CD4-positive, alpha-beta T cell treated with Interleukin-21 for 1 hour (primary cell): ENCODE results near the gene PRAMEF11.
"Not testable (repeated sequence)": the region's sequence is repeated elsewhere in the genome, so short reads cannot be mapped to it uniquely, and the experiment has no call there.

Experiments used
- DNase-seq: peaks from one replicate; pipeline ENCODE4 v3.0.0-alpha.2; 2020

The PRAMEF11 gene

DNA sequence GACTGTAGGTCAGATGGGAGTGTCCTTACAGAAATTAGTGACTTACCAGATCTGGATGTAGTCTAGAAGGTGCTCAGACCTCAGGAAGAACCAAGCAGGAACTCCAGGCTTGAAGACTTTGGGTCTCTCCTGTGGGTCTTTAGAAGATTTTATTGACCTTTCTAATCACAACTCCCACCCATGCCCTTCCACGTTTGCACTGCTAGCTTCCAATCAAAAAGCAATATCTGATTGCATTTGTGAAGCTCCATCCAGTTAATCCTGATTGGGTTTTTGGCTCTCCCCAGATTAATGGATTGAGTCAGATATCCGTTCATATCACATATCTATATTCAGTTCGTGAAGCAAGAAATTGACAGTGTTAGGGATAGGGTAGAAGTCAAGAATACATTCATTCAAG is at the start of gene PRAMEF11:
Gene PRAMEF11, minus strand, starts transcription at position 101 of the 400 bp plus-strand sequence. CDS start 2,621 bp downstream, outside the sequence.
- DNase-seq: not testable (repeated sequence)

DNA sequence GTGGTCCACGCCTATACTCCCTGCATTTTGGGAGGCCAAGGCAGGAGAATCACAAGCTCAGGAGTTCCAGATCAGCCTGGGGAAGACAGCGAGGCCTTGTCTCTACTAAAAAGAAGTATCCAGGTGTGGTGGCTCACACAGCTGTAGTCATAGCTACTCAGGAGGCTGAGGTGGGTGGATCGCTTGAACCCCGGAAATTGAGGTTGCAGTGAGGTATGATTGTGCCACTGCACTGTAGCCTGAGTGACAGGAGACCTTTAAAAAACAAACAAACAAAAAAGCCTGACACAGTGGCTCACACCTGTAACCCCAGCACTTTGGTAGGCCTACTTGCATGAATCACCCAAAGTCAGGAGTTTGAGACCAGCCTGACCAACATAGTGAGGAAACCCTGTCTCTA is 47.2 kb upstream of the PRAMEF11 start:
- DNase-seq: not testable (repeated sequence)

DNA sequence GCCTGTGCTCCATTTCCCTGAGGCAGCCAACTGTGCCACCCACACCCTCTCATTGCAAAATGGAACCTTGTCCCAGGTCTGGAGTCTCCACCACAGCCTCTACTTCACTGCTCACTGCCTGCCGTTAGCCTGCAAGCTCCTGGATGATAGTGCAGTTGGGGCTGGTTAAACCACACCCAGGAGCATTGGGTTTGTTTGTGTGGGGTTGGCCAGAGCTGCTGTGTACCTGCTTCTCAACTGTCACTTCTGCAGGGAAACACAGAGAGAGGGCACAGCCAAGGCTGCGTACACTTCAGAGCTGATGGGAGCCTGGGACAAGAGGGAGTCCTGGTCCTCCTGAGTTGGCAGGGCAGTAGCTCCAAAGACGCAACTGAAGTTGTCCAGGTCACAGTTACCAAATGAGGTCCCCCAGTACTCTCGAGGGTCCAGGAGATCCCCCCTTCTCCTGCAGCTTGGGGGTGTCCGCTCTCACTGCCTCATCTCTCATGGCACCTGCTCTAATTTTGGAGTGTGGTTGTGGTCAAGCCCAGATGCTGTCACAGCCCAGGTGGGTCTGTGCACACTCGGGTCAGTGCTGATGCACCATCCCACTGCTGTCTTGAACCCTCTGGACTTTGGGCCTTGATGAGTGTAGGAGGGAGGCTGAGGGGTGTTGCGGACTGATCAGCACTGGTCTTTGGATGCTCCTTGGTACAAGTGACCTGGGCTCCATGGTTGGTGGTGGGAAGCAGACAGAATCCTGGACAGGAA is 32.1 kb upstream of the PRAMEF11 start:
- DNase-seq: not testable (repeated sequence)

DNA sequence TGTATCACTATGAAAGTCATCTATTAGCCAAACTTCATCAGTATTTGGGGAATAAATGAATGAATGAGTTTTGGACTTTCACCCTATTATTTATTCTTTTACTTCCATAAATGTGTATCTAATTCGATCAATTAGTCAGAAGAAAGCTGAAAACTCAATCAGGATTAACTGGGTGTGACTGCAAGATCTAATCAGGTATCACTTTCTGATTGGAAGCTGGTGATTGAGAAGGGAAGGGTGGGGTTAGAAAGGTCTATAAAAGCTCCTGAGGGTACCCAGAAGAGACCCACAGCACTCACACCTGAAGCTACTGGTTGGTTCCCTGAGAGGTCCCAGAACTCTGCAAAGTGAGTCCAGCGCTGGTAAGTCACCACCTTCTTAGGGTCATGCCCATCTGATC is 25.6 kb upstream of the PRAMEF11 start, which contains the start of gene PRAMEF2:
Gene PRAMEF2, plus strand, starts transcription at position 301 of the 400 bp plus-strand sequence. CDS start 1,924 bp downstream, outside the sequence.
- not testable (repeated sequence) for DNase-seq

DNA sequence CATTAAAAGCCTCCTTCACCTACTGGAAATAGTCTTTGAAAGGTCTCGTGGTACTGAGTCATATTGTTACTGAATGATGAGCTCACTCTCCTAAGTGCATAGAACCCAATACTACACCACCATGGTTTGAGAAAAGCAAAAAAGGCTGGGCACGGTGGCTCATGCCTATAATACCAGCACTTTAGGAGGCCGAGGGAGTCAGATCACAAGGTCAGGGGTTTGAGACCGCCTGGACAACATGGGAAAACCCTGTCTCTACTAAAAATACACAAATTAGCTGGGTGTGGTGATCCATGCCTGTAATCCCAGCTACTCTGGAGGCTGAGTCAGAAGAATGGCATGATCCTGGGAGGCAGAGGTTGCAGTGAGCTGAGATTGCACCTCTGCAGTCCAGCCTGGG is 20.6 kb upstream of the PRAMEF11 start:
- no peak for DNase-seq

DNA sequence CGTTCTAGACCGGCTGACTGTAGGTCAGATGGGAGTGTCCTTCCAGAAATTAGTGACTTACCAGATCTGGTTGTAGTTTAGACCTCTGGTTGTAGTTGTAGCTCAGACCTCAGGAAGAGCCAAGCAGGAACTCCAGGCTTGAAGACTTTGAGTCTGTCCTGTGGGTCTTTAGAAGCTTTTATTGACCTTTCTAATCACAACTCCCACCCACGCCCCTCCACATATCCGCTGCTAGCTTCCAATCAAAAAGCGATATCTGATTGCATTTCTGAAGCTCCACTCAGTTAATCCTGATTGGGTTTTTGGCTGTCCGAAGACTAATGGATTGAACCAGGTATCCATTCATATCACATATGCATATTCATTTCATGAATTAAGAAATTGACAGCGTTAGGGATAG is 17.4 kb upstream of the PRAMEF11 start, which contains the start of gene HNRNPCL1:
Gene HNRNPCL1, minus strand, starts transcription at position 101 of the 400 bp plus-strand sequence. CDS start 431 bp downstream, outside the sequence.
- DNase-seq: not testable (repeated sequence)

DNA sequence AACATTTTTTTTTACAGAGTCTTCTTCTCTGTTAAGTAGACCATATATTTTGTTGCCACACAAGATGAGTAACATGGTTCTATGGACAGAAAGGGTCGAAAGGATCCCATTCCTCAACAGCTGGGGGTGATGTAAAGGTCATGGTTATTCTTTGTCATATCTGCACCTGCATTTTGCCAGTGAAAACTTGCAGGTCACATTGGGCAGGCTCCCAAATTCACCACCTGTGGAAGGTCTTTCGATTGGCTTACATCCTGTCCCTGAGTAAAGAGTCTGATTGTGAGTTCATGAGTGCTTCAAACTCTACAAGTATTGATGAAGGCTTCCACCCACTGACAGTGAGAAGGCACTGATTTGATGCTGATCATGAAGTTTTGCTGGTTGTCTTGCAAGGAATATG is 2.0 kb upstream of the PRAMEF11 start:
- not testable (repeated sequence) for DNase-seq

DNA sequence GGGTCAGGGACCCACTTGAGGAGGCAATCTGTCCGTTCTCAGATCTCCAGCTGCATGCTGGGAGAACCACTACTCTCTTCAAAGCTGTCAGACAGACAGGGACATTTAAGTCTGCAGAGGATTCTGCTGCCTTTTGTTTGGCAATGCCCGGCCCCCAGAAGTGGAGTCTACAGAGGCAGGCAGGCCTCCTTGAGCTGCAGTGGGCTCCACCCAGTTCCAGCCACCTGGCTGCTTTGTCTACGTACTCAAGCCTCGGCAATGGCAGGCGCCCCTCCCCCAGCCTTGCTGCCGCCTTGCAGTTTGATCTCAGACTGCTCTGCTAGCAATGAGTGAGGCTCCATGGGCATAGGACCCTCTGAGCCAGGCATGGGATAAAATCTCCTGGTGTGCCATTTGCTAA is 12.1 kb downstream of the PRAMEF11 start:
- not testable (repeated sequence) for DNase-seq

DNA sequence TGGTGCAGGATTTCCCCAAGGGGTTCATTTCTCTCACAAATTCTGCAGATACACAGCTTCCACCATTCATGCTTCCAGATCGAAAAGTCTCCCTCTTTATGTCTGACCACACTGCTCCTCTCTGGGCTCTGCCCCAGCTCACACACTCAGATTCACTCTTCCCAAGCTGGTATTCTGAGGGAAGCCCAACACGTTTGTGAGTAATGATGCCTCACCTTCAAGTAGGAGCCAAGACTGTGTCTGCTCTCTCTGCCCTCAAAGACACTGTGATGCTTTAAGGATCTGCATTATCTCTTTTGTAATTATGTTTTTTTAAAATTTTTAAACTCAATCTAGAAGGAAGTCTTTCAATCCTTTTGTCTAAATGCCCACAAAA is 19.8 kb downstream of the PRAMEF11 start:
- no peak for DNase-seq

DNA sequence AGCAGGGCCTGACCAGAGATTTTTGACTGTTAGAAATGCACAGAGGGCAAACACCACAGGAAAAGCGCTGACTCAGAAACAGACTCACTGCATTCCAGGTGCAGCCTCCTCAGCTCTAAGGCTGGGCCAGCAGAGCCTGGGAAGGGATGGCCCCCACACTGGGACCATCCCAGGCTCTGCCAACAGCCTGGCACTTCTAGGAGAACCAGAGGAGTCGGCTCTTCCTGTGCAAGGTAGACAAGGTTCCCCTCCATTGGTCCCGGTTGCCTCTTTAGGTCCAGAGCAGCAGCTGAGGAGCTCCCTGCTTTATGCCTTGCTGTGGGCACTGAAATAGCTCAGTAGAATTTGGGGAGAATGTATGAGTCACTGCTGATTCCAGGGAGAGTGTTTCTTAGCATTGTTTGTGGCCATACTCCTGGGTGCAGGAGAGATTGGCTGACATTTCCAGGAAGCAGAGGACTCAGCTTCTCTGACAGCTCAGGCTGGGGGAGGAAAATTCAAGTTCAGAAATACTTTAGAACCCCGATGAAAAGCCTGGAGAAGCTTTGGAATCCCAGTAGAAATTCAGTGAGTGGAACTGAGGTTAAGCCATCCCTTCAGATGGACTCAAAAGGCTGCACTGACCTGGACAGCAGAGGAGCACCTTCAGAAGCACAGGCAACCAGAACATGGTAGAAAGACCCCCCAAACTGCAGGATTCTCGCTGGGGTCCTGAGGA is 20.4 kb downstream of the PRAMEF11 start:
- no peak for DNase-seq

DNA sequence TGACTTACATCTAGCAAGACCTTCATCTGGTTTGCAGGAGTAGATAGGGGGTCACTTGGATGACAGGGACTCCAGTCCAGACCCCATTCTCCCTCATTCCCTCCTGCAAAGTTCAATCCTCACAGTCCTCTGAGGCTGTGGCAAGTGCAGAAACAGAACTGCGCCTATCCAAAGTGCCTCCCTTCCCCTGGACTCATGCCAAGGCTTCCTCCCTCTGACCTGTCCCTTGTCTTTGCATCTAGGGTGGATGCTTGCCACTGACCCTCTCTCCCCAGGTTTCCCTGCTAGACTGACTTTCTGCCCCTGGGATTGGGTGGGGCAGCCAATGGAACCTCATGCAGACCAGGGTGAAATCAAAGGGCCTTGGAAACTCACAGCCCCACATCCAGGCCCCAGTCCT is 21.3 kb downstream of the PRAMEF11 start:
- DNase-seq: no peak

DNA sequence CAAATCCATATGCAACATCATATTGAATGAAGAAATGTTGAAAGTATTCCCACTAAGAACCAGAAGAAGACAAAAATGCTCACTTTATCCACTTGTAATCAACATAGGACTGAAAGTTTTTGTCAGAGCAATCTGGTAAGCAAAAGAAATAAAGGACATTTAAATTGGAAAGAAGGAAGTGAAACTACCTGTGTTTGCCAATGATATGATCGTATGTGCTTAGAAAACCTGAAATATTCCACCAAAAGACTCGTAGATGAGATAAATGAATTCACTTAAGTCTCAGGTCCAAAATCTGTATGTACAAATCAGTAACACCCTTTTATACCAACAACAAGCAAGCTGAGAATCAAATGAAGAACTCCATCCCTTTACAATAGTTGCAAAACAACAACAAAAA is 31.5 kb downstream of the PRAMEF11 start:
- no peak for DNase-seq

DNA sequence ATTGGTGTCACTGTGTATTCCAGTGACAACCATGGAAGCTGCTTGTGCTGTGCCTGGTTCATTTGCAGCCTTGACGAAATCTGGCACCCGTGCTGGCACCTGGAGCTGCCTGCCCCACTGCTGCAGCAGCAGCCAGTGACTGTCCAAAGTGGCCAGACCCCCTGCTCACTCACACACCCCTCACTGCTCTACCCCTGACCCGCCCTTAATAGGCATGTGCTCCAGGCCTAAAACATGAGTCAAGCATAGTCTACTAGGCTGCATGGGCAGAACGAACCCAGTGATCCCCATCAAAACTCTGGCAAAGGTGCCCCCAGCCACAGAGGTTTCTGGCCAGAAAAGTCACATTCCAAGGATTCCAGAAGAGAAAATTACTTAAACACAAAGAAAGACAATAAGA is 32.3 kb downstream of the PRAMEF11 start:
- no peak for DNase-seq

DNA sequence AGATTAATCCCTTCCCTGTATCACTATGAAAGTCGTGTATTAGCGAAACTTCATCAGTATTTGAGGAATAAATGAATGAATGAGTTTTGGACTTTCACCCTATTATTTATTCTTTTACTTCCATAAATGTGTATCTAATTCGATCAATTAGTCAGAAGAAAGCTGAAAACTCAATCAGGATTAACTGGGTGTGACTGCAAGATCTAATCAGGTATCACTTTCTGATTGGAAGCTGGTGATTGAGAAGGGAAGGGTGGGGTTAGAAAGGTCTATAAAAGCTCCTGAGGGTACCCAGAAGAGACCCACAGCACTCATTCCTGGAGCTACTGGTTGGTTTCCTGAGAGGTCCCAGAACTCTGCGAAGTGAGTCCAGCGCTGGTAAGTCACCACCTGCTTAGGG is 40.1 kb downstream of the PRAMEF11 start, which contains the start of gene PRAMEF1:
Gene PRAMEF1, plus strand, starts transcription at position 301 of the 400 bp plus-strand sequence. CDS start 1,831 bp downstream, outside the sequence.
- DNase-seq: not testable (repeated sequence)

DNA sequence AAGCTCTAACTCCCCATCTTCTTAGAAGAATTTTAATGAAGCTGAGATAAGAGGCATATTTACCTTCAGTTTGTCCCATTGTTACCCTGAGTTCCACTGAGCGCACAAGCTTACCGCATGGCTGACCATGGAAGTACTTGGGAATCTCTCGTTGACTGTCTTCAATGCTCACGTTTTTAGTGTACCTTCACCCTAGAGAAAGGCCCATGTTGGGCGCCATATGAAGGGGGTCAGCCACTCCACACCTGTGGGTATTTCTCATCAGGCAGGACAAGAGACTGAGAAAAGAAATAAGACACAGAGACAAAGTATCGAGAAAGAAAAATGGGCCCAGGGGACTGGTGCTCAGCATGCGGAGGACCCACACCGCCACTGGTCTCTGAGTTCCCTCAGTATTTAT is 46.5 kb downstream of the PRAMEF11 start:
- DNase-seq: not testable (repeated sequence)

DNA sequence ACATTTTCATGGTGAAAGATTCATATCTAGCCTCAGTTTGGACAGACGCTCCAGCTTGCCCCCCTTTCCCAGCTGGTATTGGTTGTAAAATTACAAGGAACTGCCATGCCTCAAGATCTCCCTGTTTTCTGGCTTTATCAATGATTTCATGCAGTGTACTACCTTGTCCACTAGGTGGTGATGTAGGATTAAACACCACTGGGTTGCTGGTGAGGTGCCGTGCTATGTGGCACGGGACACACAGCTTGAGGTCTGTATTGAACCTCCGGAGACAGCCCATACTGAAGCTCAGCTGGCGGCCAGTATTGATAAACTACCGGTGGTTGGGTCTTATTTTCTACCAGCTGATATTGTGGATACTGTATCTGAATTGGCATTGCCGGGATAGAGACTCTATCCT is 47.4 kb downstream of the PRAMEF11 start:
- not testable (repeated sequence) for DNase-seq

DNA sequence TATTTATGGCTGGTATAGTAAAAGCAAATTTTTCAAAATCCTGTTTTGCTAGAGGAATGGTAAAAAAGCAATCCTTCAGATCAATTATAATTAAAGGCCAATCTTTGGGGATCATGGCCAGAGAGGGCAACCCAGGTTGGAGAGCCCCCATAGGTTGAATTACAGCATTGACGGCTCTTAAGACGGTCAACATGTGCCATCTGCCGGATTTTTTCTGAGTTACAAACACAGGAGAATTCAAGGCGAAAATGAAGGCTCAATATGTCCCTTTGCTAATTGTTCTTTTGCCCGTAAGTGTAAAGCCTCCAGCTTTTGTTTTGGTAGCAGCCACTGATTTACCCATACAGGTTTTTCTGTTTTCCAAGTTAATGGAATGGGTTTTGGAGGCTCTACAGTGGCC is 49.7 kb downstream of the PRAMEF11 start:
- not testable (repeated sequence) for DNase-seq

DNA sequence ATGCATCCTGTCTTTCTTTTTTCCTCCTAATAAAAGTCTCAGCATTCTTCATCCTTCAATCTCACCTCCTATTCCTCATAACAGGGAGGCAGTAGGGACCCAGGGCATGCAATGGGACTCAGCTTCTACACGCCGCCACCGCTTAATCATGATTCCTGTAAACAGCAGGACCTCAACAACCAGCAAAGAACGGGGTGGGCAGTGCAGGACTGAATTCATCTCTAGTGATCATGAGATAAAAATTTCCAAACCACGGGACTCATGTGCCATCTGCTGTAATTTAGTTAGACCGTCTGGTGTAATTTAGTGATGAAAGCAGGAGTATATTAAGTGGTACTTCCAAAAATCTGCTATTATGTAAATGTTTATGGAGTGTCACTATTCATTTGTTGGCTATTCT is 52.3 kb downstream of the PRAMEF11 start:
- no peak for DNase-seq

DNA sequence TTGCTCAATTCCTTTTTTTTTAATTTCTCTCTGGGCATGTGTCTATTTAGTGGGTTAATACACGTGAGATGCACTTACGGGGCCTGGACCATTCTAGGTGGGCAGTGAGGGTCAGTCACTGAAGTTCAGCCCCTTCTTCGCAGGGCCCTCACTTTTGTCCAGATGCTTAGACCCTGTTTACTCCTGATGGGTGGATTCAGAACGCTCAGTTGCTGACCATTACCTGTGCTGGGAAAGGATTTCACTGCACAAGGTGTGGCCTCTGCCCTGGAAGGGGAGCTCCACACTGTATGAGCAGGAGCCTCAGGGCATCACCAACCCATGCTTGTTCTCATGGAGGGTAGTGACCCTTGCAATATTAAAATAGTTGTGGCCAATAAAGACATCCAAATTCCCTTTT is 53.1 kb downstream of the PRAMEF11 start:
- DNase-seq: no peak

DNA sequence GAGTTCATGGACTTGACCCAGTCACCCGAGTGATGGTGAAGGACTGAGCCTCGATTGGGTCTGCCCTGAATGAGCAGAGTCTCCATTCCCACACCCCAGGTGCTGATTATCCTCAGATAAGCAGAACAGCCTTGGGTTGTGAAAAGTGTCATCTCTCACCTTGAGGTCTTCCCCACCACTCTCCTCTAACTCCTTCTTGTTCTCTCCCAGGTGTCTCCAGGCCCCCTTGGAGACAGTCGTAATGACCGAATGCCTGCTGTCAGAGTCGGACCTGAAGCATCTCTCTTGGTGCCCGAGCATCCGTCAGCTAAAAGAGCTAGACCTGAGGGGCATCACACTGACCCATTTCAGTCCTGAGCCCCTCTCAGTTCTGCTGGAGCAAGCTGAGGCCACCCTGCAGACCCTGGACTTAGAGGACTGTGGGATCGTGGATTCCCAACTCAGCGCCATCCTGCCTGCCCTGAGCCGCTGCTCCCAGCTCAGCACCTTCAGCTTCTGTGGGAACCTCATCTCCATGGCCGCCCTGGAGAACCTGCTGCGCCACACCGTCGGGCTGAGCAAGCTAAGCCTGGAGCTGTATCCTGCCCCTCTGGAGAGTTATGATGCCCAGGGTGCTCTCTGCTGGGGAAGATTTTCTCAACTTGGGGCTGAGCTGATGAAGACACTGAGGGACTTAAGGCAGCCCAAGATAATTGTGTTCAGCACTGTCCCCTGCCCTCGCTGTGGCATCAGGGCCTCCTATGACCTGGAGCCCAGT is 54.2 kb downstream of the PRAMEF11 start:
- DNase-seq: no peak

DNA sequence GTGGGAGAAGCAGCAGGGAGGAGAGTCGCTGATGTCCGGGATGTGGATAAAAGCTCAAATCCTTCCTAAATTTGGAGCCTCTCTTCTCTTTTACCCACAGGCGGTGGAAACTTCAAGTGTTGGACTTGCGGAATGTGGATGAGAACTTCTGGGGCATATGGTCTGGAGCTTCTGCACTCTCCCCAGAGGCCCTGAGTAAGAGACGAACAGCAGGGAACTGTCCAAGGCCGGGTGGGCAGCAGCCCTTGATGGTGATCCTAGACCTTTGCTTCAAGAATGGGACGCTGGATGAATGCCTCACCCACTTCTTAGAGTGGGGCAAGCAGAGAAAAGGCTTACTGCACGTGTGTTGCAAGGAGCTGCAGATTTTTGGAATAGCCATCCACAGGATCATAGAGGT is 55.8 kb downstream of the PRAMEF11 start:
- DNase-seq: no peak

DNA sequence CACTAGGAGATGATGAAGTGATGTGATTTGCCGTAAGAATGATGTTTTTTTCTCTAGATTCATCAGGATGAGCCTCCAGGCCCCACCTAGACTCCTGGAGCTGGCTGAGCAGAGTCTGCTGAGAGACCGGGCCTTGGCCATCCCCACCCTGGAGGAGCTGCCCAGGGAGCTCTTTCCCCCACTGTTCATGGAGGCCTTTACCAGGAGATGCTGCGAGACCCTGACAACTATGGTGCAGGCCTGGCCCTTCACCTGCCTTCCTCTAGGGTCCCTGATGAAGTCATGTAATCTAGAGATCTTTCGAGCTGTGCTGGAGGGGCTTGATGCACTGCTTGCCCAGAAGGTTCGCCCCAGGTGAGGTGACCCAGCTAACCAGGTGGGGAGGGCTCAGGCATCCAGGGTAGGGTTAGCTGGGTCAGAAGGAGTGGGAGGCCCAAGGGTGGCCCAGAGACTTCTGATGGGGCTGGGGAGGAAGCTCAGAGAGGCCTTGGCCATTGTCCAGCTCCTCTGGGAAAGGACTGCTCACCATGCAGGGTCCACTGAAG is 56.3 kb downstream of the PRAMEF11 start:
- DNase-seq: no peak
